ENCODE measurements around the gene THRA.

- TF ChIP-seq CTCF (conservative IDR thresholded peaks at IDR 0.05; ENCODE audit: low read length): no peak
- no peak for TF ChIP-seq EZH2phosphoT487 (IDR thresholded peaks at IDR 0.05; ENCODE audit: borderline replicate concordance)
These were observed 8.0 kb downstream of the THRA start for GRCh38 chr17:40070709-40071312.

Data from Loucy (cell line).